H1 (cell line): ENCODE data around the gene TMEM14C. TPM values are rescaled to one million over a fixed set of nuclear protein-coding genes. Genes with fewer than 3 reads are reported as not detected.

Experiments
- CTCF ChIA-PET: fragments of 300-600 bp; sonication (Branson Sonifier 250); formaldehyde crosslinking; loops from one replicate; lab custom pipeline; 2021; ENCODE audit not compliant: partially characterized antibody; lab: Charles Lee
- POLR2A ChIA-PET: fragments of 300-600 bp; sonication (Branson Sonifier 250); formaldehyde crosslinking; loops from one replicate; lab custom pipeline; 2021; ENCODE audit warnings: inconsistent platforms; ENCODE audit not compliant: partially characterized antibody; lab: Charles Lee
- DNase-seq, 2 experiments: peaks; one replicate each; pipeline versions ENCODE4 v3.0.0 to v3.0.0-alpha.2; 2010 to 2022; ENCODE audit warnings: low spot score in 2 of 2, low read depth in 1 of 2, mixed read lengths in 1 of 2
- FAIRE-seq: peaks from 2 replicates; lab custom pipeline; 2011; peaks lifted over from hg19 to GRCh38; lab: Jason Lieb, UNC
- H2AFZ ChIP-seq: 2 replicates; pipeline ENCODE4 v1.8.1; 2012; ENCODE audit warnings: low read length, inconsistent platforms
- H2AK5ac ChIP-seq: 2 replicates; pipeline ENCODE4 v1.6.1; 2013; ENCODE audit warnings: low read depth, low read length
- H2BK120ac ChIP-seq: replicated peaks from 2 replicates; pipeline ENCODE3; 2013; ENCODE audit warnings: low read depth, low read length, inconsistent platforms
- H2BK12ac ChIP-seq: 2 replicates; pipeline ENCODE4 v1.6.1; 2013; ENCODE audit warnings: low read depth, low read length
- H2BK15ac ChIP-seq: 2 replicates; pipeline ENCODE4 v1.6.1; 2013; ENCODE audit warnings: low read length
- H2BK20ac ChIP-seq: 2 replicates; pipeline ENCODE4 v1.6.1; 2013; ENCODE audit warnings: low read length
- H2BK5ac ChIP-seq: 2 replicates; pipeline ENCODE4 v1.6.1; 2013; ENCODE audit warnings: low read depth, low read length
- H3K14ac ChIP-seq: 2 replicates; pipeline ENCODE4 v1.6.1; 2013; ENCODE audit warnings: inconsistent platforms; ENCODE audit not compliant: insufficient read length
- H3K18ac ChIP-seq: 2 replicates; pipeline ENCODE4 v1.6.1; 2013; ENCODE audit warnings: low read length; ENCODE audit errors: extremely low read depth
- H3K23ac ChIP-seq: 2 replicates; pipeline ENCODE4 v1.6.1; 2013; ENCODE audit warnings: inconsistent platforms; ENCODE audit not compliant: insufficient read length
- H3K23me2 ChIP-seq: 2 replicates; pipeline ENCODE4 v1.6.1; 2013; ENCODE audit warnings: low read depth, low read length
- H3K27ac ChIP-seq: 2 replicates; pipeline ENCODE4 v1.6.1; 2011; ENCODE audit warnings: low read depth, low read length, inconsistent platforms
- H3K27me3 ChIP-seq, 4 experiments: replicated peaks in 1 of 4; 1 replicate in 1 of 4; 2 replicates in 3 of 4; pipeline versions ENCODE4 v1.6.1 to v1.8.1; 2011 to 2013; ENCODE audit warnings: low read length in 3 of 4, mild to moderate bottlenecking in 3 of 4, inconsistent platforms in 2 of 4, mixed read lengths in 2 of 4, moderate library complexity in 1 of 4; ENCODE audit not compliant: control insufficient read depth in 3 of 4, insufficient read depth in 3 of 4; ENCODE audit errors: extremely low read depth in 1 of 4
- H3K36me3 ChIP-seq, 4 experiments: 2 replicates each; pipeline versions ENCODE4 v1.6.1 to v1.8.1; 2011 to 2013; ENCODE audit warnings: mild to moderate bottlenecking in 4 of 4, low read length in 3 of 4, moderate library complexity in 2 of 4, control low read depth in 1 of 4, inconsistent platforms in 1 of 4; ENCODE audit not compliant: insufficient read depth in 4 of 4, control insufficient read depth in 2 of 4
- H3K4ac ChIP-seq: replicated peaks from 2 replicates; pipeline ENCODE3; 2013; ENCODE audit warnings: low read length, low read depth, mixed read lengths, inconsistent platforms; ENCODE audit not compliant: insufficient read length
- H3K4me1 ChIP-seq, 4 experiments: replicated peaks in 1 of 4; 1 replicate in 1 of 4; 2 replicates in 3 of 4; pipeline versions ENCODE4 v1.6.1 to v1.8.1; 2011 to 2013; ENCODE audit warnings: low read length in 3 of 4, inconsistent platforms in 2 of 4, mixed read lengths in 1 of 4; ENCODE audit not compliant: insufficient read depth in 4 of 4, control insufficient read depth in 3 of 4
- H3K4me2 ChIP-seq, 2 experiments: 2 replicates each; pipeline versions ENCODE4 v1.6.1 to v1.8.1; 2011 to 2013; ENCODE audit warnings: low read depth in 2 of 2, low read length in 2 of 2, control low read depth in 1 of 2, inconsistent platforms in 1 of 2, mild to moderate bottlenecking in 1 of 2; ENCODE audit not compliant: insufficient read depth in 1 of 2
- H3K4me3 ChIP-seq, 4 experiments: fragments of 200-600, 300-600 bp in 1 of 4; sonication (generic), shearing (Covaris generic), sonication (Bioruptor Twin) in 1 of 4; 2 replicates each; pipeline versions ENCODE4 v1.5.1 to v1.8.1; 2011 to 2016; ENCODE audit warnings: low read length in 4 of 4, low read depth in 3 of 4, control low read depth in 2 of 4, inconsistent platforms in 2 of 4, mild to moderate bottlenecking in 2 of 4, mixed read lengths in 1 of 4, moderate library complexity in 1 of 4; ENCODE audit not compliant: insufficient read depth in 2 of 4; ENCODE audit errors: extremely low read depth in 1 of 4
- H3K56ac ChIP-seq: replicated peaks from 2 replicates; pipeline ENCODE3; 2013; ENCODE audit warnings: low read depth, mild to moderate bottlenecking, mixed read lengths, low read length, inconsistent platforms; ENCODE audit not compliant: insufficient read length
- H3K79me1 ChIP-seq: 2 replicates; pipeline ENCODE4 v1.6.1; 2013; ENCODE audit warnings: low read depth, low read length, control low read depth
- H3K79me2 ChIP-seq, 2 experiments: 2 replicates each; pipeline versions ENCODE4 v1.6.1 to v1.8.1; 2012 to 2013; ENCODE audit warnings: low read length in 2 of 2, mild to moderate bottlenecking in 2 of 2, inconsistent platforms in 1 of 2; ENCODE audit not compliant: insufficient read depth in 2 of 2, control insufficient read depth in 1 of 2
- H3K9ac ChIP-seq, 4 experiments: replicated peaks in 1 of 4; 1 replicate in 1 of 4; 2 replicates in 3 of 4; pipeline versions ENCODE4 v1.6.1 to v1.8.1; 2011 to 2013; ENCODE audit warnings: low read depth in 3 of 4, low read length in 3 of 4, control low read depth in 2 of 4, mild to moderate bottlenecking in 2 of 4, moderate library complexity in 2 of 4, inconsistent platforms in 1 of 4; ENCODE audit errors: extremely low read depth in 1 of 4
- H3K9me3 ChIP-seq, 2 experiments: 2 replicates each; pipeline versions ENCODE4 v1.6.1 to v1.8.1; 2012 to 2013; ENCODE audit warnings: mild to moderate bottlenecking in 2 of 2, moderate library complexity in 2 of 2, control low read depth in 1 of 2, inconsistent platforms in 1 of 2, low read depth in 1 of 2, low read length in 1 of 2, mixed read lengths in 1 of 2; ENCODE audit not compliant: insufficient read depth in 2 of 2
- H4K20me1 ChIP-seq, 2 experiments: replicated peaks in 1 of 2; 2 replicates each; pipeline versions ENCODE3 to v1.8.1; 2011 to 2013; ENCODE audit warnings: inconsistent platforms in 2 of 2, low read length in 2 of 2, mild to moderate bottlenecking in 1 of 2; ENCODE audit not compliant: insufficient read depth in 2 of 2, control insufficient read depth in 1 of 2
- H4K5ac ChIP-seq: 2 replicates; pipeline ENCODE4 v1.6.1; 2013; ENCODE audit warnings: low read length, low read depth, mixed read lengths, inconsistent platforms; ENCODE audit not compliant: insufficient read length
- H4K8ac ChIP-seq: 2 replicates; pipeline ENCODE4 v1.8.0; 2013; ENCODE audit warnings: mild to moderate bottlenecking, moderate library complexity, low read length, inconsistent platforms; ENCODE audit not compliant: insufficient read depth; ENCODE audit errors: extremely low read depth
- H4K91ac ChIP-seq: replicated peaks from 2 replicates; pipeline ENCODE3; 2013; ENCODE audit warnings: low read length, mixed read lengths, inconsistent platforms; ENCODE audit not compliant: insufficient read length
- CEBPB ChIP-seq: IDR thresholded peaks from 2 replicates; pipeline ENCODE4 v1.6.1; 2012; ENCODE audit warnings: low read depth, low read length
- EGR1 ChIP-seq: IDR thresholded peaks from 2 replicates; pipeline ENCODE4 v1.6.1; 2011; ENCODE audit warnings: low read depth, low read length, borderline replicate concordance
- KDM5A ChIP-seq: fragments of 200-600 bp; IDR thresholded peaks from 2 replicates; pipeline ENCODE4 v1.7.1; 2012; ENCODE audit warnings: mild to moderate bottlenecking, low read length, inconsistent platforms, mixed read lengths
- RFX5 ChIP-seq: IDR thresholded peaks from 2 replicates; pipeline ENCODE4 v1.6.1; 2011; ENCODE audit warnings: low read depth, low read length, improper control_type of control experiment, borderline replicate concordance
- TEAD4 ChIP-seq: IDR thresholded peaks from 2 replicates; pipeline ENCODE4 v1.6.1; 2012; ENCODE audit warnings: low read depth, low read length, inconsistent platforms, mixed read lengths
- YY1 ChIP-seq: IDR thresholded peaks from 2 replicates; pipeline ENCODE4 v1.6.1; 2011; ENCODE audit warnings: low read depth, mild to moderate bottlenecking, low read length
- WGBS, 2 experiments: shearing (Covaris generic) in 1 of 2; methylation state at CpG; one replicate each; pipeline versions ENCODE4 v1.1.6 to v1.1.7; 2013 to 2015; ENCODE audit warnings: low lambda C conversion rate in 2 of 2, mixed read lengths in 2 of 2, inconsistent platforms in 1 of 2, low coverage in 1 of 2, missing lambda C conversion rate in 1 of 2; ENCODE audit not compliant: insufficient replicate concordance in 2 of 2, insufficient coverage in 1 of 2, insufficient read length in 1 of 2; ENCODE audit errors: extremely low coverage in 1 of 2, missing lambda C conversion rate in 1 of 2; 5-methylcytosine and 5-hydroxymethylcytosine counted together
- polyA plus RNA-seq, 7 experiments: library from polyadenylated mRNA; depleted of rRNA in 3 of 7; stranded (reverse) in 5 of 7; unstranded in 2 of 7; fragments of >200 nt in 5 of 7; fragments of 200-250 nt in 2 of 7; gene quantifications; 1 replicate in 5 of 7; 2 replicates in 1 of 7; 4 replicates in 1 of 7; pipeline versions ENCODE4 v1.2.1 to v1.2.3, GENCODE V29; 2011 to 2013; ENCODE audit warnings: missing spikeins in 2 of 7, mixed read lengths in 2 of 7
- total RNA-seq: library from RNA; stranded (reverse); fragmentation: NEBNext Ultra II Directional; extraction: Animal tissue kit (Norgen Biotek cat#: 25700); gene quantifications from 2 replicates; pipeline ENCODE4 v1.2.1, GENCODE V29; 2021

TMEM14C gene
- total and polyA plus RNA-seq, 2 of the 8 experiments (the other 6 are each of a cell fraction or from before 2014, with no cell fraction given): 116 to 157 TPM

- Histone ChIP-seq H3K23me2 (no peaks in the 10 kb centered on the region), H3K23ac (no peak overlapping the region), H4K8ac (no peak overlapping the region), H3K79me1 (no peaks in the 10 kb centered on the region), H2AFZ (no peak overlapping the region), H2BK5ac (no peak overlapping the region), H3K18ac (no peak overlapping the region), H4K20me1 (no peaks in the 10 kb centered on the region), H3K4me2 (no peak overlapping the region), H3K56ac (no peak overlapping the region), H4K91ac (no peak overlapping the region), H3K79me2 (no peaks in the 10 kb centered on the region), H2BK12ac (no peak overlapping the region), H3K27me3 (no peaks in the 10 kb centered on the region; a peak in 1 of 7 replicates), H3K27ac (no peak overlapping the region), H3K4me3 (no peak overlapping the region), H3K14ac (no peak overlapping the region), H3K36me3 (peaks cover 0 to 19% (median 5%) of the 10 kb centered on the region in 4 experiments; a peak in 4 of 8 replicates), H3K9me3 (no peaks in the 10 kb centered on the region), H3K4ac (no peak overlapping the region), H3K4me1 (no peaks in the 10 kb centered on the region), H2BK120ac (no peak overlapping the region), H2AK5ac (no peak overlapping the region), H4K5ac (no peak overlapping the region), H2BK20ac (no peak overlapping the region), H2BK15ac (no peak overlapping the region), H3K9ac (no peak overlapping the region)
- 94% methylated on average over 3 of the region's 3 CpGs; no CpG with 5 or more reads in 1 of the 2 experiments for WGBS, 2 experiments
- no peak for FAIRE-seq
- no peak for TF ChIP-seq RFX5
- no peak for TF ChIP-seq TEAD4
- TF ChIP-seq CEBPB: no peak
- no peak for TF ChIP-seq KDM5A
- no peak for TF ChIP-seq YY1
- no peak for TF ChIP-seq EGR1
- ChIA-PET CTCF (interaction anchor here (2.4 kb wide), 1 partner anchor 19 kb away, joined by 8 read pairs; no protein-coding TSS in a partner anchor), POLR2A (no interaction called here)
- DNase-seq: no peak
Observed at GRCh38 chr6:10778230-10778629, 55.4 kb downstream of the TMEM14C start.
